IPS-20b (cell line): Measurements from ENCODE around the gene CYTH2.

Experiments
- H3K27ac ChIP-seq: one replicate; pipeline ENCODE4 v1.5.1; 2013; ENCODE audit warnings: low read length
- H3K27me3 ChIP-seq: 2 replicates; pipeline ENCODE4 v1.6.1; 2013; ENCODE audit warnings: mild to moderate bottlenecking, low read length, inconsistent platforms; ENCODE audit not compliant: insufficient read depth
- H3K36me3 ChIP-seq: 2 replicates; pipeline ENCODE4 v1.6.1; 2013; ENCODE audit warnings: low read depth, mild to moderate bottlenecking, inconsistent platforms, low read length, moderate library complexity; ENCODE audit not compliant: insufficient read depth
- H3K4me1 ChIP-seq: 2 replicates; pipeline ENCODE4 v1.6.1; 2013; ENCODE audit warnings: mild to moderate bottlenecking, control low read depth, inconsistent platforms, low read length, moderate library complexity; ENCODE audit not compliant: insufficient read depth
- H3K4me3 ChIP-seq: 2 replicates; pipeline ENCODE4 v1.5.1; 2013; ENCODE audit warnings: mild to moderate bottlenecking, low read length, inconsistent platforms
- H3K9ac ChIP-seq: 2 replicates; pipeline ENCODE4 v1.6.1; 2013; ENCODE audit warnings: low read depth, mild to moderate bottlenecking, inconsistent platforms, low read length, moderate library complexity
- H3K9me3 ChIP-seq: 2 replicates; pipeline ENCODE4 v1.6.1; 2013; ENCODE audit warnings: mild to moderate bottlenecking, low read depth, low read length, inconsistent platforms; ENCODE audit not compliant: insufficient read depth

The CYTH2 gene

GRCh38 chr19:48469289-48469881 lies at the start of gene CYTH2:
Gene CYTH2, plus strand, starts transcription at chr19:48469369. Its CDS starts 139 bp downstream, at chr19:48469508.
- Histone ChIP-seq H3K9me3 (no peaks in the 10 kb centered on the region), H3K36me3 (peaks cover 42% of the 10 kb centered on the region), H3K27ac (peak within 1 kb of the TSS; percentile 91), H3K4me1 (no peaks in the 10 kb centered on the region), H3K27me3 (0 out of 2 replicates have a peak, but pooled peaks cover 4% of the 10 kb centered on the region), H3K9ac (peak within 1 kb of the TSS; percentile 97), H3K4me3 (peak within 1 kb of the TSS; percentile 93)

GRCh38 chr19:48421548-48421947 lies 47.6 kb upstream of the CYTH2 start:
- Histone ChIP-seq H3K27me3 (no peaks in the 10 kb centered on the region), H3K4me1 (no peaks in the 10 kb centered on the region; the same call in 1 of the 2 replicates), H3K36me3 (no peaks in the 10 kb centered on the region), H3K9me3 (no peaks in the 10 kb centered on the region), H3K4me3 (no peak overlapping the region), H3K9ac (no peak overlapping the region), H3K27ac (no peak overlapping the region)

GRCh38 chr19:48424694-48425219 lies 44.4 kb upstream of the CYTH2 start:
- Histone ChIP-seq H3K4me1 (no peaks in the 10 kb centered on the region; the same call in 1 of the 2 replicates), H3K9ac (peak overlapping the region; percentile 65; the same call in 1 of the 2 replicates), H3K27ac (no peak overlapping the region), H3K4me3 (no peak overlapping the region), H3K36me3 (no peaks in the 10 kb centered on the region), H3K27me3 (no peaks in the 10 kb centered on the region), H3K9me3 (no peaks in the 10 kb centered on the region)

- H3K4me1 ChIP-seq: no peaks in the 10 kb centered on the region; the same call in 1 of the 2 replicates
- H3K36me3 ChIP-seq: no peaks in the 10 kb centered on the region
- no peak overlapping the region for H3K4me3 ChIP-seq
- H3K27me3 ChIP-seq: no peaks in the 10 kb centered on the region
- H3K9me3 ChIP-seq: no peaks in the 10 kb centered on the region
- H3K9ac ChIP-seq: no peak overlapping the region
- no peak overlapping the region for H3K27ac ChIP-seq
Observed at GRCh38 chr19:48428670-48429069, 40.5 kb upstream of the CYTH2 start.

- Histone ChIP-seq H3K27ac (no peak overlapping the region), H3K27me3 (no peaks in the 10 kb centered on the region), H3K9me3 (no peaks in the 10 kb centered on the region), H3K9ac (no peak overlapping the region), H3K4me3 (no peak overlapping the region), H3K4me1 (no peaks in the 10 kb centered on the region), H3K36me3 (no peaks in the 10 kb centered on the region)
Observed at GRCh38 chr19:48433337-48433736, 35.8 kb upstream of the CYTH2 start.

GRCh38 chr19:48436586-48436985 lies 32.6 kb upstream of the CYTH2 start:
- Histone ChIP-seq H3K9ac (no peak overlapping the region), H3K4me1 (no peaks in the 10 kb centered on the region), H3K27me3 (peaks cover 9% of the 10 kb centered on the region), H3K4me3 (no peak overlapping the region), H3K9me3 (no peaks in the 10 kb centered on the region), H3K36me3 (no peaks in the 10 kb centered on the region), H3K27ac (no peak overlapping the region)

- H3K27ac ChIP-seq: no peak overlapping the region
- H3K36me3 ChIP-seq: no peaks in the 10 kb centered on the region
- H3K9me3 ChIP-seq: no peaks in the 10 kb centered on the region
- H3K4me1 ChIP-seq: peaks cover 8% of the 10 kb centered on the region; the same call in 1 of the 2 replicates
- peaks cover 41% of the 10 kb centered on the region for H3K27me3 ChIP-seq
- no peak overlapping the region for H3K4me3 ChIP-seq
- no peak overlapping the region for H3K9ac ChIP-seq
Observed at GRCh38 chr19:48441360-48442050, 27.7 kb upstream of the CYTH2 start.

- H3K27me3 ChIP-seq: peaks cover 41% of the 10 kb centered on the region
- no peak overlapping the region for H3K4me3 ChIP-seq
- H3K4me1 ChIP-seq: peaks cover 8% of the 10 kb centered on the region; the same call in 1 of the 2 replicates
- peaks cover 4% of the 10 kb centered on the region; the same call in 1 of the 2 replicates for H3K36me3 ChIP-seq
- H3K9ac ChIP-seq: no peak overlapping the region
- H3K27ac ChIP-seq: no peak overlapping the region
- no peaks in the 10 kb centered on the region for H3K9me3 ChIP-seq
Observed at GRCh38 chr19:48442116-48443035, 26.8 kb upstream of the CYTH2 start.

GRCh38 chr19:48443256-48443655 lies 25.9 kb upstream of the CYTH2 start:
- Histone ChIP-seq H3K27me3 (peaks cover 41% of the 10 kb centered on the region), H3K27ac (no peak overlapping the region), H3K4me3 (no peak overlapping the region), H3K4me1 (peaks cover 8% of the 10 kb centered on the region; the same call in 1 of the 2 replicates), H3K9ac (no peak overlapping the region), H3K36me3 (peaks cover 13% of the 10 kb centered on the region), H3K9me3 (no peaks in the 10 kb centered on the region)

- no peak overlapping the region for H3K9ac ChIP-seq
- no peak overlapping the region for H3K27ac ChIP-seq
- peaks cover 17% of the 10 kb centered on the region for H3K36me3 ChIP-seq
- peaks cover 8% of the 10 kb centered on the region; the same call in 1 of the 2 replicates for H3K4me1 ChIP-seq
- H3K9me3 ChIP-seq: no peaks in the 10 kb centered on the region
- H3K27me3 ChIP-seq: peaks cover 41% of the 10 kb centered on the region
- H3K4me3 ChIP-seq: peak overlapping the region; percentile 94; the same call in 1 of the 2 replicates
Observed at GRCh38 chr19:48443731-48444128, 25.4 kb upstream of the CYTH2 start.
